Ascending aorta (tissue), 2 donors: ENCODE results near the gene CIPC. TPM values are rescaled to one million over a fixed set of nuclear protein-coding genes. Genes with fewer than 3 reads are reported as not detected.

Experiments
- DNase-seq, 2 donors: peaks; one replicate each; pipeline ENCODE4 v3.0.0-alpha.2; 2019; ENCODE audit warnings: low spot score in 2 of 2
- H3K27ac ChIP-seq, 2 donors: fragments of 200-600 bp; sonication (generic); one replicate each; pipeline ENCODE4 v1.5.1; 2016 to 2017; ENCODE audit warnings: mild to moderate bottlenecking in 1 of 2
- H3K27me3 ChIP-seq: fragments of 200-600 bp; sonication (generic); one replicate; pipeline ENCODE4 v1.5.1; 2017
- H3K36me3 ChIP-seq, 2 donors: fragments of 200-600 bp; sonication (generic); one replicate each; pipeline ENCODE4 v1.5.1; 2016
- H3K4me1 ChIP-seq, 2 donors: fragments of 200-600 bp; sonication (generic); one replicate each; pipeline ENCODE4 v1.5.1; 2016 to 2017; ENCODE audit warnings: mild to moderate bottlenecking in 1 of 2
- H3K4me3 ChIP-seq, 2 donors: fragments of 200-600 bp; sonication (generic); one replicate each; pipeline ENCODE4 v1.5.1; 2016 to 2017; ENCODE audit warnings: mild to moderate bottlenecking in 1 of 2
- H3K9me3 ChIP-seq, 2 donors: fragments of 200-600 bp; sonication (generic); one replicate each; pipeline ENCODE4 v1.5.1; 2016
- intact Hi-C: fragments of 100-400 bp; cut with DNase I; formaldehyde crosslinking; loops from one replicate; pipeline ENCODE4 v1.15.1; 2023
- total RNA-seq: library from RNA; depleted of rRNA; stranded (reverse); fragments of >200 nt; gene quantifications from one replicate; pipeline ENCODE4 v1.1.0, GENCODE V29; 2016
- TF ChIP-seq, protein P1 (sequence below), 3 experiments: fragments of 200-600 bp in 2 of 3; fragments of 450-650 bp in 1 of 3; sonication (generic) in 2 of 3; IDR thresholded peaks; one replicate each; pipeline ENCODE4 v1.5.1; 2016 to 2019; ENCODE audit warnings: antibody characterized with exemption in 3 of 3, mild to moderate bottlenecking in 1 of 3, moderate library complexity in 1 of 3

The CIPC gene
- total RNA-seq, 1 donor from 2014 or later, result 5.0 TPM

DNA sequence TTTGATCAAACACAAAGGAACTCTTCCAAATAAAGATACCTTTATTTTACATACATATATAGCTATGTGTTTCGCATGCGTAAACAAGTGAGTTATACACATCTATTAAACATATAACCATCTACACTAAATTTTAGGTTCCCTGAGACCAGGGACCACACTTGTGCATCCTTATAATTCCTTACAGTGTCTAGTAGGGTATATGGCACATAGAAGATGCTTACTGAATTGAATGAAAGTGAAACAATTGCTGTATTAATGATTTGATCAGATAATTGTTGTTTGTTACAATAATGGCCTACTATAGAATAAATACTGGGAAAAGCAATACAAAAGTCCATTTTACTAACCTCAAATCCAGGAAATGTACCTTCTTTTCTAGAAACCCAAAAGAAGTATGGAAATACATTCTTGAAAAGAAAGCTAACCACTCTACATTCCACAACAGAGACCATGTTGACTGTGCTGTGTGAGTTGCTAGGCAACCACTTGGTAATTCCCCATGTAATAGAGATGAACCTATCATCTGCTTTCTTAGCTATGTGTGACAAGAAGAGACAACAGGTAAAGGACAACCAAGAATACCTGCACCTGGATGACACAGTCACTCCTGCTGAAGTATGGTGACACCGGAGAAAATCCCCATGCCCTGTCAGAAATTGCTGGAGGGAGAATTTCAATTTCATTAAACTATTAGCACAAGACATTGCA is 11.9 kb upstream of the CIPC start:
- H3K4me1 ChIP-seq, result no peaks in the 10 kb centered on the region
- H3K27ac ChIP-seq, result no peak overlapping the region
- H3K4me3 ChIP-seq, result no peak overlapping the region
- H3K9me3 ChIP-seq, result no peaks in the 10 kb centered on the region
- intact Hi-C loops, result no loop called here
- peak in 1 of 2 donors; percentile 7 for DNase-seq
- H3K36me3 ChIP-seq, result no peaks in the 10 kb centered on the region
- H3K27me3 ChIP-seq, result no peaks in the 10 kb centered on the region
- TF ChIP-seq, protein P1, sequence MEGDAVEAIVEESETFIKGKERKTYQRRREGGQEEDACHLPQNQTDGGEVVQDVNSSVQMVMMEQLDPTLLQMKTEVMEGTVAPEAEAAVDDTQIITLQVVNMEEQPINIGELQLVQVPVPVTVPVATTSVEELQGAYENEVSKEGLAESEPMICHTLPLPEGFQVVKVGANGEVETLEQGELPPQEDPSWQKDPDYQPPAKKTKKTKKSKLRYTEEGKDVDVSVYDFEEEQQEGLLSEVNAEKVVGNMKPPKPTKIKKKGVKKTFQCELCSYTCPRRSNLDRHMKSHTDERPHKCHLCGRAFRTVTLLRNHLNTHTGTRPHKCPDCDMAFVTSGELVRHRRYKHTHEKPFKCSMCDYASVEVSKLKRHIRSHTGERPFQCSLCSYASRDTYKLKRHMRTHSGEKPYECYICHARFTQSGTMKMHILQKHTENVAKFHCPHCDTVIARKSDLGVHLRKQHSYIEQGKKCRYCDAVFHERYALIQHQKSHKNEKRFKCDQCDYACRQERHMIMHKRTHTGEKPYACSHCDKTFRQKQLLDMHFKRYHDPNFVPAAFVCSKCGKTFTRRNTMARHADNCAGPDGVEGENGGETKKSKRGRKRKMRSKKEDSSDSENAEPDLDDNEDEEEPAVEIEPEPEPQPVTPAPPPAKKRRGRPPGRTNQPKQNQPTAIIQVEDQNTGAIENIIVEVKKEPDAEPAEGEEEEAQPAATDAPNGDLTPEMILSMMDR (IDR thresholded peaks at IDR 0.05), result no peak

DNA sequence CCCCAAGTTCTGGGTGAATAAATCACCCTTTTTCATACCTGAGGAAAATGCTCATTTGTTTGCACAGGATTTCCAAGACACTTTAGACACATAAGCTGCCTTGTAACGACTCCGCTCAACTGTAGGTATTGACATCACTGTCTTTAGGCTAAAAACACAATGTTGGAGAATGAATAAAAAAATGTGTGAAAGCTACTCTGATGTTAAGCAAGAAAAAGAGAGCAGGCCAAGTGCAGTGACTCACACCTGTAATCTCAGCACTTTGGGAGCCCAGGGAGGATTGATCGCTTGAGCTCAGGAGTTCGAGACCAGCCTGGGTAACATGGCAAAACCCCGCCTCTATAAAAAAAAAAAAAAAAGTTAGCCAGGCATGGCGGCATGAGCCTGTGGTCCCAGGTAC is 11.1 kb upstream of the CIPC start:
- TF ChIP-seq, protein P1 (IDR thresholded peaks at IDR 0.05), result no peak
- H3K9me3 ChIP-seq, result peaks cover 4 to 5% of the 10 kb centered on the region in 2 donors
- no peak overlapping the region for H3K4me3 ChIP-seq

GRCh38 chr14:77087631-77088030 is 10.4 kb upstream of the CIPC start:
- peak in 1 of 2 donors; percentile 11 for DNase-seq
- TF ChIP-seq, protein P1 (IDR thresholded peaks at IDR 0.05), result no peak
- no peak overlapping the region for H3K27ac ChIP-seq

More for the DNA sequence above, 11.1 kb upstream of the CIPC start:
- Histone ChIP-seq H3K27ac (no peak overlapping the region), H3K36me3 (no peaks in the 10 kb centered on the region), H3K27me3 (no peaks in the 10 kb centered on the region), H3K4me1 (no peaks in the 10 kb centered on the region)
- DNase-seq, result peak in 1 of 2 donors; percentile 15
- intact Hi-C loops, result no loop called here

GRCh38 chr14:77088219-77088618 is 9.8 kb upstream of the CIPC start:
- DNase-seq, result peak in 1 of 2 donors; percentile 50
- Histone ChIP-seq H3K36me3 (no peaks in the 10 kb centered on the region), H3K4me3 (no peak overlapping the region), H3K4me1 (no peaks in the 10 kb centered on the region), H3K27me3 (no peaks in the 10 kb centered on the region), H3K9me3 (peaks cover 4 to 5% of the 10 kb centered on the region in 2 donors), H3K27ac (no peak overlapping the region)
- TF ChIP-seq, protein P1 (IDR thresholded peaks at IDR 0.05), result no peak
- intact Hi-C loops, result no loop called here

More at GRCh38 chr14:77087631-77088030, 10.4 kb upstream of the CIPC start:
- Histone ChIP-seq H3K36me3 (no peaks in the 10 kb centered on the region), H3K27me3 (no peaks in the 10 kb centered on the region), H3K4me1 (no peaks in the 10 kb centered on the region), H3K4me3 (no peak overlapping the region), H3K9me3 (peaks cover 4 to 5% of the 10 kb centered on the region in 2 donors)
- intact Hi-C loops, result no loop called here

- intact Hi-C loops, result no loop called here
- peaks cover 4 to 5% of the 10 kb centered on the region in 2 donors for H3K9me3 ChIP-seq
- TF ChIP-seq, protein P1 (IDR thresholded peaks at IDR 0.05), result no peak
- no peaks in the 10 kb centered on the region for H3K27me3 ChIP-seq
- no peak overlapping the region for H3K27ac ChIP-seq
- peak in 1 of 2 donors; percentile 30 for DNase-seq
- H3K4me1 ChIP-seq, result no peaks in the 10 kb centered on the region
- H3K4me3 ChIP-seq, result no peak overlapping the region
- H3K36me3 ChIP-seq, result no peaks in the 10 kb centered on the region
Measured at GRCh38 chr14:77088645-77089044, 9.4 kb upstream of the CIPC start.
